HG03060 (cell line): ENCODE measurements around the gene KCNMB2.

Experiments
- ATAC-seq: cut with Tn5 transposase; IDR thresholded peaks from one replicate; pipeline ENCODE4 v1.9.1; 2021; ENCODE audit warnings: low read depth, moderate number of reproducible peaks; ENCODE audit not compliant: unreplicated experiment

KCNMB2 gene

GRCh38 chr3:178685591-178685906 is 149.3 kb downstream of the KCNMB2 start:
- no peak for ATAC-seq

- ATAC-seq, result no peak
Measured at GRCh38 chr3:178686826-178687225, 150.6 kb downstream of the KCNMB2 start.

DNA sequence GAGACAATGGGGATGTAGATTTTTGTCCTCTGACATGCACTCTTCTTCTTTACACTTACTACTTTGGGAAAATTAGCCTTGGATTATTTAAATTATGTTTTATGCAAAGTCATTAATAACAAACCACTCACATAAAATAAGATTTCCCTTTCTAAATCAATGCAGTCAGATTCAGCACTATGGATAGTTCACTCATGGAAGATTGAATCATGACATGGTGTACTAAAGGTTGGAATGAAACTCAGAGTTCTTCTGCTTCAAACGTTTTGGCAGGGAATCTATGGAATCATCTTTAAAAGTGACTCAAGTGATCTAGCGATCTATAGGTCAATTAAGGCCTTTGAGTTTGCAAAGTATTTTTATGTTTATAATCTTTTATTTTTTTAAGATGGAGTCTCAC is 154.3 kb downstream of the KCNMB2 start:
- no peak for ATAC-seq

DNA sequence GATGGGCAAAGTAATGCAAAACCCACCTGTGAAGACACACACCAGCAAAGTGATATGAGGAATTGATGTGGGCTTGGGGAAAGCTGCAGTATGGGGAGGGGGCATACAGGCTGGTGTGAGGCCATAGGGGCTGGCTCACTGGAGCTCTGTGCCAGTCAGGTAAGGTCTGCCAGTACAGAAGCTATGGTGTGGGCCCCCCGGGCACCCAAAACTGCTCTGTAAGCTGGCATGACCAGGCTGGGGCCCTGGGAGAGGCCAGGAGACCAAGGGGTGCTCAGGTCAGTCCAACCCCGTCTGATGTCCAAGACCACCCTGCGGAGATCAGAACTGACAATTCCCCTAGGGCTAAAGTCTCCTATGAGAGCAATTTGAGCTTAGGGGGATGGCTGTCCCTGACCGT is 163.1 kb downstream of the KCNMB2 start:
- ATAC-seq, result no peak

DNA sequence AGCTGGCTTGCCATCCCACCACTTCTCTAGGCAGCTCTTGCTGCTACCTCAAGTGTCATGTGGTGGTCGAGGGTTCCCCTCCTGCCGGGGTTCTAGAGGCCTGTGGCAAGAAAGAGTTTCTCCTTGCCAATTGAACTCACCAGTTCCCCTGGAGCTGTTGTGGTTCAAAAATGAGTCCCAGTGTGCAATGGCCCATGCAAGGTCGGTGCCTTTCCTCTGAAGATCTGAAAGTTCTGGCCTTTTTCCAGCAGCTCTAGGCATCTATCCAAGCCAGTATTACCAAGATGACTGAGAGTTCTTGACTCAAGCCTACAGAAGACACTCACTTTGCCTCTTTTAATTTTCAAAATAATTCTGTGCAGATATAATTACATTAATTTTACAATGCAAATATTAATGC is 163.6 kb downstream of the KCNMB2 start:
- ATAC-seq, result no peak

DNA sequence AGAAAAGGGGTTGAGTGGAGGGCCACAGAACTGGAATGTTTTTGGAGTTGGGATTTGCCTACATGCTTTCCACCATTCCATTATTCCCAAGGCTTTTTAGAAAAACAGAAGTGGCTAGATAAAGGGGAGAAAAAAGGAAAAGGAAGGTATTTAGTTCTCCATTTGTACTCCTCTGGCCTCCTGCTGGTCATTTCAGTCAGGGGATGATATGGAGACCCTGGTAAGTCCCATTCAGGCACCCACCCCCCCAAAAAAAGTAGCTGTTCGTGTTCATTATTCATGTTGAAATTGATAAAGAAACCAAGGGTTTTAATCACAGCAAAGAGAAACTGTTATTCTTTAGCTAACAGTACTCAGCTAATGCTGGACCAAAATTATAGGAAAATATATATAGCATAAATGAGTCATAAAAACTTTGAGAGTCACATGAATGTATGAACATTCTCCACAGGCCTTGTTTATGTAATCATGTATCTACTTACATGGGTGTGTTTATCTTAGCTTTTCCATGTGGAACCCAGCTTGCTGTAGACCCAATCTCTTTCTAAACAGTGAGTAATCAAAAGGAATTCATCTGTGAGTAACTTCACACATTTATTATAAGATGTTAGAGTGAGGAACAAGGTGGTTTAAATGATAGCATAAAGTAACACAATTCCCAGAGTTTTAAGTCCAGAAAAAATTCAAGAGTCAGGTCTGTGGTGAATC is 167.2 kb downstream of the KCNMB2 start:
- no peak for ATAC-seq

- no peak for ATAC-seq
Measured at GRCh38 chr3:178705925-178706324, 169.7 kb downstream of the KCNMB2 start.

- ATAC-seq, result no peak
Measured at GRCh38 chr3:178706411-178706810, 170.2 kb downstream of the KCNMB2 start.

DNA sequence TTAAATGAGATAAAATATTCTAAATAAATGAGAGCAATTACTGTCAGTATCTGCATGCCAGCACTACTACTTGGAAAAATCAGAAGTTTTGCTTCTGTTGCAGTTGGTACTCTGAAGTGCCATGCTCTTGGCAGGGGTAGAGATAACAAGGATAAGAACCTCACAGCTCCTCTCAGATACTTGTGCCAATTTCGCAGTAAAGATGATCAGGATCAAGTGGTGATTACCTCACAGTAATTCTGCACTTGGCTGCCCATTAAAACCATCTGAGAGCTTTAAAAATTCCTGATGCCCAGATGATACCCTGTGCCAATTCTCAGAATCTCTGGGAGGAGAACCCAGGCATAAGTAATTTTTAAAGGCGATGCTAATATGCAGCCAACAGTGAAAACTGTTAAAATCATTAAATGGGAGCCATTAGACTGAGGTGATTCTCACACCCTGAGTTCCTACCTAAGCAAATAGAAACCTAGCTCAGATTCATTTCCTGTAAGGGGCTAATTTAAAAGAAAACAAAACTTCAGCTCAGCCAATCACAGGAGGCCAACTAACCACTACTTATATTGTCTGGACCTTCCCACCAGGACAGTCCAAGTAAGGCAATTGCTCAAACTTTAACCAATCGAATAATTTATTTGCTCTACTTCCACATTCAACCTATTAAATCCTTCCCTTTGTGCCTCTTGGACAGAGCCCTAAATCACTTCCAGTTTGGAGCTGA is 171.2 kb downstream of the KCNMB2 start:
- no peak for ATAC-seq

DNA sequence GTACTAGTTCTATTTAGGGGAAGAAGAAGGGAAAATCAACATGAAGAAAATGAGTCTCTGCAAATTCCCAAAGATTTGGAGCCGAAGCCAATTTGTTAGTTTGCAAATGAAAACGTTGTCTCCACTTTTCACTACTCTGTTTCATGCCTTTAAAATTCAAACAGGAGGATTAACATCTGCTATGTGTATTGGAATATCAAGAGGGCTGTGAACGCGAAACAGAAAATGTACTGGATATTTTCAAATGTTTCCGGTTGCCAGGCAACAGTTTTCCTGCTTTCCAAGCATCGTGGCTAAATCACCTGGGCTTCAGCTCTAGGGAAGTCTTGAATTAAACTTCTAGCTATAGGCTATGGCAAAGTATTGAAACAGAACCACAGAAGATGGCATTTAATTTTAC is 172.8 kb downstream of the KCNMB2 start:
- no peak for ATAC-seq

GRCh38 chr3:178711753-178712152 is 175.5 kb downstream of the KCNMB2 start:
- no peak for ATAC-seq

DNA sequence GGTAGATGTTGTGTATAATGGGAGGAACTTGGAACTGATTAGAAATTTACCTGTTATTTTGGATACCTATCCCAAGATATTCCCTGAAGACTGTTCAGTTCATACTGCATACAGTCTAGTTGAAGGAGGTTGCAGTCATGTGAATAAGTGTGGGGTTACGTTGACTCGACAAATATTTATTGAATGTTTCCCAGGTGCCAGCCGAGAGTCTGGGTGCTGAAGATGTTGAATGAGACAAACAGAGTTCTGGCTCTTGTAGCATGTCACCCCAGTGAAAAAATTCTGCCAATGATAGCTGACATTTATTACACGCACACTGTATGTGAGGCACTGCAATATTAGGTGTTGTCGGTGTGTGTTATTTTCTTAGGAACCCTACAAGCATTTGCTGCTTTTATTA is 176.0 kb downstream of the KCNMB2 start:
- ATAC-seq, result no peak

DNA sequence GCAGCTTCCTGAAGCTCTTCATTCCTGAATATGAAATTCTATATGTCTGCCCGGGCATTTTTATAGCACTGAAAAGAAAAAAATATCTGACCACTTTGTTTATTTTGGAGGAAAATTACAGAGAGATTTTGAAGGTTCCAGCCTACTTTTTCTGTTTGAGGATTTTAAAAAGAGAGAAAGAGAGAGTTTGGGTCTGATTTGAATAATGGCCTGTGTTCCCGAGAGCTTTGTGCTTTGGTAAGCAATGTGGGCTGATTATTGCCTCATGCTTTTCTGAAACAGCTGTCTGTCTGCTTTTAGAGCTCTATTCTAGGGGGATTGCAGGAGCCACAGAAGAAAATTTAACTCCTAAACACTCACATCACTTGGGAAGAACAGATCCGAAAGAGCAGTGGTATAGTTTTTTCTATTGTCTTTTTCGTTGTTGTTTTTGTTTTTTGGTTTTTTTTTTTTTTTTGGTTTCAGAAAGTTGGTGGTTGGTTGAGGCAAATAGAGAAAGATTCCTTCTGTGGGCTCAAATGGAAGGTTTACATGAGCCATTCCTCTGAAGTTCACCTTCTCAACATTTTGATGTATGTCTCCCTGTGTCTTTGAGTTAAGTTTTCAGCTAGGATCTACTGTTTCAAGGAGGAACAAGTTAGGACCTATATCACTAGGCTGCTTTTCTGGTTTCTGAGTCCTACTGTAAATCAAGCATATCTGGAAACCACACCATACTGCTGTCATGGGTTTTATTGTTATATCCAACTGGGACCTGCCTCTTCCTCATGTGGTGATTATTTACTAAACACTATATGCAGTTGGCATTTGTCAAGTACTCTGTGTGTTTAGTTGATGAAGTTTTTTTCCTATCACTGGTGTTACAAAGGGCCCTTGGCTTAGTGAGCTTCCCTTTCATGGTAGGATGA is 178.9 kb downstream of the KCNMB2 start:
- no peak for ATAC-seq

DNA sequence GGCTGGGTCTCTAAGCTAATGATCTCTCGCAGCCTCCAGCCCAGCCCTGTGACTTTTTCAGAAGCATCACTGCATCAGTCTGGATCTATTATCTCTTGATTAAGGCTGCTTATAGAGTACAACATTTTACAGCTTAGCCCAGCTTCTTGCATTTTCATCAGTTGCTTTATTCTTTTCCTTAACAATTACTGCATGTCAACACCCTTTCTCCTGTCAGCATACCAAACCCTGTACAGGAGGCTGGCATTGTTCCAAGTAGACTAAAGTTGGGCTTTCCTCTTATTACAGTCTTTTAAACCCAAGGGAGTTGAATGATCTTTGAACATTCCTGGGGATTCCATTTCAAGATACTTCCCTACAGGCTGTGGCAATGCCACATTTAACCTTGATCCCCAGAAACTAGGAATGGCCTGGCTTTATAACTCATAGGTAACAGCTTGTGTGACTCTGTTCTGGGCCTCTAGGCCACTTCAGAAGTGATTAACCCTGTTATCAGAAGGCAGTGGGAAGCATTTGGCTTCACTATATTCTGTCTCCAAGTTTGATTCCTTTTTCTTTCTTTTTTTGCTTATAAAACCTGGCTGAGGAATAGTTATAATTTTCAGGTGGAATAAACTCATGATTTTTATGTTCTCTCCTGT is 182.9 kb downstream of the KCNMB2 start:
- no peak for ATAC-seq

- no peak for ATAC-seq
Measured at GRCh38 chr3:178732824-178733223, 196.6 kb downstream of the KCNMB2 start.

GRCh38 chr3:178735032-178735674 is 198.9 kb downstream of the KCNMB2 start:
- no peak for ATAC-seq

- ATAC-seq, result no peak
Measured at GRCh38 chr3:178736300-178736699, 200.1 kb downstream of the KCNMB2 start.

GRCh38 chr3:178739720-178740119 is 203.5 kb downstream of the KCNMB2 start:
- ATAC-seq, result no peak

- no peak for ATAC-seq
Measured at GRCh38 chr3:178741020-178741419, 204.8 kb downstream of the KCNMB2 start.

DNA sequence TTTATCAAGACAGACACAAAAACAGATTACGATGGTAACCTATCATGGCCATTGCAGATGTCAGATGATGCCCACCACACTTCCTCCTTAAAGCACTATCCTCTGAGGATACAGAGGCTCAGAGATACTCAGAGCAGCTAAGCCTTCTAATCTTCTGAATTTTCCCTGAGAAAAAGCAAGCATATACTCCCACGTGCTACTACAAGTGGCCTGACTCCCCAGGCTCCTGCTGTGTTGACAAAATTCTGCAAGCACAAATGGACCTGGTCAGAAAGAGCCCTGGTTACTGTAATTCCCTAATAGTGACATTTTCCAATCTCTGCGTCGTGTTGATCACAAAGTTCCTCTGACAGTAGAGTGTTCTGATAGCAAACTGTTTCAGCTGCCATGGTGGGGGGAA is 207.1 kb downstream of the KCNMB2 start:
- ATAC-seq, result no peak
